HG03159 (cell line): Measurements from ENCODE around the gene LATS2.

Experiments
- ATAC-seq: cut with Tn5 transposase; IDR thresholded peaks from one replicate; pipeline ENCODE4 v1.9.1; 2021; ENCODE audit warnings: mild to moderate bottlenecking, moderate library complexity; ENCODE audit not compliant: unreplicated experiment

Gene LATS2

DNA sequence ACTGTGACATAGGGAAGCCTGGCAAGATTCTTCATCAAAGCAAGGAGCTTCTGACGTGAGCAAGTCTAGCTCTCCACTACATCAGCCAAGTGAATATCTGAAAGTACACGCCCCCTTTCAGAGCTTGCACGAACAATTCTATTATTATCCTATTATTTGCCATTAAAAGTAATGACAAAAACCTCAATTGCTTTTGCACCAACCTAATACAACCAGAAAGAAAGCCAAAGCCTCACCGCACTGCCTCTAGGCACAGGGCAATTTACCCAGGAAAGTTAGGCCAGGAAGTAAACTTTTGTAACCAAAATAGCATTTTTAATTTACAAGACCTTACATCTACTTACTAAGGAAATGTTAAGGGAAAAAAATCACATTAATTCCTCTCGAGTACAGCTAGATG is 41.2 kb downstream of the LATS2 start:
- ATAC-seq: no peak

DNA sequence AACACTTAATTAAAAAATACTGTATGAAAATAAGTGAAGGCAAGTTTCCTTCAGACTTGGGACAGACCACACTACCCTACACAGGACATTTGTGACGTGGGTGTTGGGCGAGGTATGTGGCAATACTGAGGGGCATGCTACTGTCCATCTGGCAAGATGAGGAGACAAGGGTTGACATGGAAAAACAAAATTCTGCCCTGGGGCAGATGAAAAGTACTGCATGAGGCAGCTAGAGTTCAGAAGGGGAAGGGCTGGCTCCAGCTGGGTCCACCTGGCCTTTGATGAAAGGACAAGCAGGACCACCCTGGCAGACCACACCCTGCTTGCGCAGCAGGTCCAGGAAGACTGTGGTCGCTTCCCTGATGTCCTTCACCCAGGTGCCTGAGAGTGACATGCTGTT is 43.2 kb downstream of the LATS2 start:
- no peak for ATAC-seq

DNA sequence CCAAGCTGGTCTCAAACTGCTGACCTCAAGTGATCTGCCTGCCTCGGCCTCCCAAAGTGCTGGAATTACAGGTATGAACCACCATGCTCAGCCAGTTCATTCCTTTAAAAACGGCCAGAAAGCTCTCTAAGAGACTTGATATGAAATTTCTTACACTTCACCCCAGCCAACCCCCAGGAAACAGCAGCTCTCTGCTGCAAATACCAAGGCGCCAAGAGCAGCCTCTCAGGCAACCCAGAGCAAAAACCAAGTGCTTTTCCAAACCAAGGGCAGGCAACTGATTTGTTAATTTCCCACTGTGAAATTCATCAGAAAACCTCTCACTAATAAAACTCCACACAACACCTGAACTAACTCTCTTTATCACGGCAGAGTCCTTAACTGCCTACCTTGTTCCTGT is 44.9 kb downstream of the LATS2 start:
- ATAC-seq: no peak

DNA sequence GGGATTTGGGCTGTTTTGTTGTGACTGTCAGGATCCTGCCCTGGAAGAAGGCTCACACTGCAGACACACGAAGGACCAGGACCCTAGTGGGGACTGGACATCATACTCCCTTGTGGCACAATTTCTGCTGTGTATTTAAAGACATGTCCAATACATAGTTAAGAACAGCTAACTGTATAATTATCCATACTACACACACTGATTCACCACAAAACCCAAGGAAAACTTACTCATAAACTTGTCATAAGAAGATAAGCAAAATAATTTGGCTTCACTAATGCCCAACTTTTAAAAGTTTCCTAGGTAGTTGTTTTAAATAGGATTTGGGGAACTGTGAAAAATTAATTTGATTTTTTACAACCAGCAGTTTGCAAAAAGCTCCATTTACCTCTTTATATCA is 46.1 kb downstream of the LATS2 start:
- no peak for ATAC-seq

DNA sequence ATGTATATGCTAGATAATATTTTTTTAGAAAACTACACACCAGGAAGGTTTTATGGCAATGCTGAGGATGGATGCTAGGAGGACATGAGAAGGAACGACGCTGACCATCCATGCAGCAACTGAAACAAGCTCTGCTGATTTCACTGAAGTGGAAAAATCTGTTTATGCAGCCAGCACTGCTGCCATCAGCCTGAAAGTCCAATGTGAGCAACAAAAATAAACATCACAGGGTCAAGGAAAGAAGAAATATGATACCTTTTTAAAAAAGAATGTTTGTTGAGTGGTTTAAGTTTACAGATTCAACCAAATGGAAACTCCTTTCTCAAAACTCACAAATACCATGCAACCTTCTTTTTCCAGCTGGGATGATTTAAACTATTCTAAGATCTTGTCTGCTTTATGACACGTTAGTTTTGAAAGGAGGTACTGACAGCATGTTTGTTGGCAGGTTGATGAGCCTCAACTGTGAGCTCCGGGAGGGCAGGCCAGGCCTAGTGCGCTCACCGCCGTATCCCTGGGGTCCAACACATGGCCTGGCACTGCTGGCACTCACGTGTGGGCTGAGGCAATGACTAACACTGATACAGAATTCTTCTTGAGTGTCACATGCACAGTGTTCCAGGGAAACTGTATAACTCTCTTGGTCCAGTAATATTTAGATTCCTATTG is 46.8 kb downstream of the LATS2 start:
- ATAC-seq: no peak

DNA sequence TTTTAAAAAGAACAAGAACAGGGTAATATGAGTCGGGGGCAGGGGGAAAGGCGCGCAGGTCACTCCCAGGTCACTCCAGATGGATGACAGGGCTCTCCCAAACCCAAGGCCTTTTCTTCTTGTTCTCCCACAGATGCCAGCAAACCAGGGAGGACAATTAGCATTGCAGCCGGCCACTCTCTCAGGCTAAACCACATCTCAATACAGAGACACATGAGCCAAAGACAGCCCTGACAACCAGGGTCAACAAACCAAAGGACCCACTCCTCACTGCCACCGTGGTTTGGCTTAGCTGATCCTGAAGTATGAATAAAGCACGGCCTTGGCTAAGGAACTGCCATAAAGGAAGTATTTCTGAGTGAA is 47.3 kb downstream of the LATS2 start:
- ATAC-seq: no peak

DNA sequence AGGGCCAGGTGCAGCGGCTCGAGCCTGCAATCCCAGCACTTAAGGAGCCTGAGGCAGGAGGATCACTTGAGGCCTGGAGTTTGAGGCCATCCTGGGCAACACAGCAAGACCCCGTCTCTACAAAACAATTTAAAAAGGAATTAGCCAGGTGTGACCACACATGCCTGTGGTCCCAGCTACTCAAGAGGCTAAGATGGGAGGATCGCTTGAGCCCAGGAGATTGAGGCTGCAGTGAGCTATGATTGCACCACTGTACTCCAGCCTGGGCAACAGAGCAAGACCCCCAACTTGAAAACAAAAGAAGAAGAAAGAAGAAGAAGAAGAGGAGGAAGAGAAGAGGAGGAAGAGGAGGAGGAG is 47.7 kb downstream of the LATS2 start:
- no peak for ATAC-seq

DNA sequence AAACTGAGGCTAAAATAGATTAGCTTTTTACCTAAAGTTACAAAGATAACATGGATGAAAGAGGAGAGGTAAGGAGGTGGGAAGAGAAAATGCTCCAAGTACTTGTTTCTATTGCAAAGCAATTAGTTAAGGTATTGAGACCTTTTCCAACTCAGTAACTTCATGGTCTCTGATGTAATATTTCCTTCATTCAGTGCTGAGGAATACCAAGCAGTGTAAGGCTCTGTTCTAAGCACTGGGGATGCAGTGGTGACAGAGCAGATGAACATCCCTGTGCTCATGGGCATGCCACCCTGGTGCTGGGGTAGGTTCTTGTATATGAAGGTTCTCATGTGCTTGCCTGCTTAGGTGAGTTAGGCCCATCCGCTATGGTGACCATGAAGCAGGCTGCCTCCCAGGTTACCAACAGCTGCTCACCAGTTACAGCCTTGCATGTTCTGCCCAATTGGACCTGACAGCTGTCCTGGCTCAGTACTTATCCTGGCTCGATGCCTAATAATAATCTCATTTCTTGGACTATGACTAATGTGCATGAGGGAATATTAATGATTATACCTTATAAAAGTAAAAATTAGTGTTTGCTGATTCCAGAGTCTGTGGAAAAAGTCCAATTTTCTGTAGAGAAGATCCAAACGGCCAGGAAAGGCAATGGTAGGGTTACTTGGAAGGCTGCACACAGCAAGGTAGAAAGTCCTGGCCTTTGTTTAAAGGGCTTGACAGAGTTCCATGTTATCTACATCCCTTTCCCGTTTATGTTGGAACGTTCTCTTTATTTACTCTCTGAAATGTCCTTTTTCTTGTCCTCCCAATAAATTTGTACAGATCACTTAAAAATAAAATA is 48.3 kb downstream of the LATS2 start:
- no peak for ATAC-seq

DNA sequence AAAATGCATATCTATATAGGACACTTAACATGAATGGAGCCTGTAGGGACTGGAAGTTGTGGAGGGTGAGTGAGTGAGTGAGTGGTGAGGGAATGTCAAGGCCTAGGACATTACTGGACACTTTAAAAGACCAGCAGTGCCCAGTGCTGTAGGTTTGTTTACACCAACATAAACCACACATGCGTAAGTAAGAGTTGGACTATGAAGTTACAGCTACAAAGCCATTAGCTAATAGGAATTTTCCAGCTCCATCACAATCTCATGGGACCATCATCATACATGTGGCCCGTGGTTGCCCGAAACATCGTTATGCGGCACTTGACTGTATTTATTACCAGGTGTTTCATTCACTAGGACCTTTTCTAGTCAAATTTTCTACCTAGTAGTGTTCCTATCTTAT is 49.2 kb downstream of the LATS2 start:
- no peak for ATAC-seq

DNA sequence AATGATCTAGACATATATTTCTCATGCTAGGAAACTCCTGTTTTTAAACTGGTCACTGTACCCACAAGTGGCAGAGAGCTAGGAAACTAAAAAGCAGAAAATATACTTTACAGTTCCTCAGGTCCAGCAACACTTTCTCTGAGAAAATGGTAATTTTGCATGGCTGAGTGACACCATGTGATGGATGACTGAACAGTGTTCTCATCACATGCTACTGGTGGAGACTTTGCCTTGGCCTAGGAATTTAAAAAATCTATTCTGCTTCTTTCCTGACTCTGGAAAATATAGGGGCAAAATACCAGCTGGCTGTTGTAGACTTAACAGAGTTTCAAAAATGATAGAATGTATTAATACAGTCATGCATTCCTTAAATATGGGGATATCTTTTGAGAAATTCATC is 50.0 kb downstream of the LATS2 start:
- ATAC-seq: no peak

DNA sequence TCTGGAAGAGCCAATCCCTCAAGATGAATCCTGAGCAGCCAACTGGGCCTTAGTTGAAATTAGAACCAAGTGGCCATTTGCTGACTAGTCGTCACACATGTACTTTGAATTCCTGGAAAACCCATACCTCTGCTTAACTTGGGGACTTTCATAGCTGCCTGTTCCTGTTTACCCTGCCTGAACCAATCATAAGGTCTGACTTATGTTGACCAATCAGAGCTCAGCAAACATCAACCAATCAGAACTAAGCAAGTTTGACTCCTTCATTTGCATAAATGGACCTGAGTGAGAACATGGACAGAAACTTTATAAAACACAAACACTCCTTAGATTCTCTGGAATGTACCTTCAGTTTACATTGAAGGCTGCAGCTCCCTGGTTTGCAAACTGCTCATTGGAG is 50.8 kb downstream of the LATS2 start:
- ATAC-seq: no peak

DNA sequence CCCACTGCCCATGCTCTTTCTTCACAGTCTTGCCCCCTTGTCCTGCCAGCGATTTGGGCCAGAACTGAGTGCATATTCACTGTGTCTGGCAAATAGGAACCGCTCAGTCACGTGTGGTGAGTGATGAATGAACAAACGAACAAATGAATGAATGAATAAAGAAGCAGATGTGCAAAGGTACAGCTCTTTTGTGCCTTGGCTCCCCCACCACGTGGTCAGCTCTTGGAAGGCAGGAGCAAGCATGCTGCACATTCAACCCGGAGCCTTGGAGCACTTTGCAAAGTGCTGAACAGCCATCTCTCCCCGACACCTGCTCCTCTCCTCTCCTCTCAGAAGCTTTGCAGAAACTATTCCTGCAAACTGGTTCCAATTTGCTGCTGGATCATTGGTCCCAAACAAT is 52.4 kb downstream of the LATS2 start:
- no peak for ATAC-seq

DNA sequence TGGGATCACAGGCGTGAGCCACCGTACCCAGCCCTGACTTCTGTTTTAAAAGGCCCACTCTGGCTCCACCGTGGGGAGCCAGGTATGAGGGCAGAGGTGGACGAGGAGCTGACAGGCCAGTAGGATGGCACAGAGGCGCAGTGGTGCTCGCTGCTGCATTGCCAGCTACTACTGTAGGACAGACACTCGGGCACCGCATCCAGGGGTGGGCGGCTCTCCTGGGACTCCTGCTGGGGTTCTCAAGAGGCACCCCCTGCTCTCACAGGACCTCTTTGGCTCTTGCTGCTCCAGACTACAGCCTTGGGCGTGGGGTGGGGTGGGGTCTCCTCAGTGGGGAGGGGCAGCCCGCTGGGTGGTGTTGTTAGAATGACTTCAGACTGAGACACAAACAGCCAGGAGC is 53.4 kb downstream of the LATS2 start:
- ATAC-seq: no peak

DNA sequence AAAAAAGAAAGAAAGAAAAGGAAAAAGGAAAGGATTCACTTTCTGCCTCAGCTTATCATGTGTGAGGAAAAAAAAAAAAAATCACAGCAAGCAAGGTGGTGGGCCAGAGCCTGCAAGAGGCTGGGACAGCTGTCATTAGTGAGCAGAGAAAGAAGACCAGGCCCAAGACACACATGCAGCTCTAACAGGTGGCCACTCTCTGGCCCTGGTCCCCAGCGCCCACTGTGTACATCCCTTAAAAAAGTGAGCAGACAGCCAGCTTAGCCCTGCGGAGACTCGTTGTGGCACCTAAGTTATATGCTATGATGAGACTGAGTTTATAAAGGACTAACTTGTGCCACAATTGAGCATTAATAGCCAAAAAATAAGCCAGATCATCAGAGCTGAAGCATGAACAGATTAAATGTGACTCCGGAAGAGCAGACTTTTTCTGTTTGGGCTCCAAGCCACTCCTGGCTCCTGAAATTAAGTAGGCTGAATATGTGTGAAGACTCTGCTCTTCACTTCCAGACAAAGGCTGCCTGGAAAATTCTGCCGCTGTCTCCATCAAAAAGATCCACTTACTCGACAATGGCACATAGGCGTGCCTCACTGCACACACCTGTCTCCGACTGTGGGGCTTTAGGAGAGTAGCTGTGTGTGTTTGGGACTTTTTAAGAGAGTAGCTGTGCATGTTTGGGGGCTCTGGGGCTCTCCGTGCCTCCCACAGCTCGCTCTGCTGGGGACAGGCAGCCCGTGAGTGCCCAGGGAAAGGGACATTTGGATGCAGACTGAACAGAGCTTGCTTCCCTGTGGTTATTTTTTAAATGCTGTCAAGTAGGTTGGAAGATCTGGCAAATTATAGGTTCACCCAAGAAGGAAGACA is 55.0 kb downstream of the LATS2 start:
- ATAC-seq: no peak

DNA sequence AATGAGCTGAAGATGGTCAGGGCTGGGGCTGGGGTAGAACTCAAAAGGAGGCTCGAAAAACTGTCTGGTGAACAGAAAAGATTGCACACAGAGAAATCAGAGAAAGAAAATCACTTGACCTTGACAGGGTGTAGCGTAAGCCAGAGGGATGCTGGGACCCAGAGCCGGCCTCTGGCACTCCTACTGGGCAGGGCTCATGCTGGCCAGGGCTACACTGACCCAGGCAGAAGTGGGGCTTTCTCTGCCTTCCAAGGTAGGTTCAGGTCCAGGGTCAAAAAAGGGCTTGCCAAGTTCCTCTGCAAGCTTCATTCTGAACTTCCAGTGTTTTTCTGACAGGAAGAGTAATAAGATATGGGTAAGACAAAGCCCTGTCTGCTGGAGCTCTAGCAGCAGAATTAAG is 56.2 kb downstream of the LATS2 start:
- no peak for ATAC-seq

DNA sequence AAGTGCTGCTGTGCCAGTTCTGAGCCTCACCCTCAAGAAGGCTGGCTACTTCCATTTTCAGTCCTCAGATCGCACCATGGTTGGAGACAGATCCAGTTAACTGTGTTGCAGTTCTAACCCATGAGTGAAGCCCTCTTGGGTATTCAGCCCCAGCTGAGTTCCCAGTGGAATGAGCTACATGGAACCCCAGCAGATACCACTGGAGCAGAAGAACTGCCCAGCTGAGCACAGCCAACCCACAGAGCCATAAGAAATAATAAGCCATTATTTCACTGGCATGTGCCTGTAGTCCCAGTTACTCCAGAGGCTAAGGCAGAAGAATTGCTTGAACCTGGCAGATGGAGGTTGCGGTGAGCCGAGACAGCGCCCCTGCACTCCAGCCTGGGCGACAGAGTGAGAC is 59.9 kb downstream of the LATS2 start:
- no peak for ATAC-seq

DNA sequence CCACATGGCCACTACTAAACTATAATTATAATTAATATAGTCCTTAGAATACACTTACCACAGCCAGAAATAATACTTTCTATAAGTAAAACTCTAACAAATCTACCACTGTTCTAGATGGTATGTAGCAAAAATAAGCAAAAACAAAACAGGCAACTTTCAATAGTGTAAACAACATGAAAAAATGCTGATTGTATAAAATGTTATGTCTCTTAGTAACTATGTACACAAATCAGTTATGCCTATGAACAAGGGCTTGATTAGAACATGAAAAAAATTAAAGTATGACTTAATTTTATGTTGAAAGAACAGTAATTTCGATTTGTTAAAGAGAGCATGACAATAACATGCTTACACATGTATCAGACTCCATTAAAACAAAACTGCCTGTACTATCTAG is 60.7 kb downstream of the LATS2 start:
- no peak for ATAC-seq

DNA sequence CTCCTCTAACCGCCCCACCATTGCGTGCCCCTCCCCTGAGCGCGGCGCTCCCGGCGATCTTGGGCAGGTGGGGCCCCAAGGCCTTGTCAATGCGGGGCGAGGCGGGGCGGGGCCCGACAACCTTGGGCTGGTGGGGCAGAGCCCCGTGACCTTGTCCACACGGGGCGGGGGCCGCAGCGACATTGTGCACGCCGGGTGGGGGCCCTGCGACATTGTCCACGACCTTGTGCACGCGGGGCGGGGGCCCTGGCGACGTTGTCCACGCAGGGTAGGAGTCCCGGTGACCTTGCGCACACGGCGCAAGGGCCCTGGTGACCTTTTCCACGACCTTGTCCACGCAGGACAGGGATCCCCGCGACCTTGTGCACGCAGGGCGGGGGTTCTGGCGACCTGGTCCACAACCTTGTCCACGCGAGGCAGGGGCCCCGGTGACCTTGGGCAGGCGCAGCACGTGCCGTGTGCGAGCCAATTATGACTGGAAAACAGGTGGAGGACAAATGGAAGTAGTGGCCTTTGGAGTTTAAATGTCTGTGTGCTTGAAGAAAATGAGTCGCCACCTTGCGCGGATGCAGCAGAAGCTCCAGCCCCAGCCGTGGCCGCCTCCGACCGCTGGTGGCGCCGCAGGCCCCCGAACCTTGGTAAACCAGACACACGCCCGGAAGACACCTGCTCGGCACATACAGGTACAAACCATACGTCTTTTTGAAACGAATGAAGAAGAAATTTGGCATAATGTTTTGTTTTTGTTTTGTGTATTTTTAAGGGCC is 62.6 kb downstream of the LATS2 start:
- no peak for ATAC-seq

DNA sequence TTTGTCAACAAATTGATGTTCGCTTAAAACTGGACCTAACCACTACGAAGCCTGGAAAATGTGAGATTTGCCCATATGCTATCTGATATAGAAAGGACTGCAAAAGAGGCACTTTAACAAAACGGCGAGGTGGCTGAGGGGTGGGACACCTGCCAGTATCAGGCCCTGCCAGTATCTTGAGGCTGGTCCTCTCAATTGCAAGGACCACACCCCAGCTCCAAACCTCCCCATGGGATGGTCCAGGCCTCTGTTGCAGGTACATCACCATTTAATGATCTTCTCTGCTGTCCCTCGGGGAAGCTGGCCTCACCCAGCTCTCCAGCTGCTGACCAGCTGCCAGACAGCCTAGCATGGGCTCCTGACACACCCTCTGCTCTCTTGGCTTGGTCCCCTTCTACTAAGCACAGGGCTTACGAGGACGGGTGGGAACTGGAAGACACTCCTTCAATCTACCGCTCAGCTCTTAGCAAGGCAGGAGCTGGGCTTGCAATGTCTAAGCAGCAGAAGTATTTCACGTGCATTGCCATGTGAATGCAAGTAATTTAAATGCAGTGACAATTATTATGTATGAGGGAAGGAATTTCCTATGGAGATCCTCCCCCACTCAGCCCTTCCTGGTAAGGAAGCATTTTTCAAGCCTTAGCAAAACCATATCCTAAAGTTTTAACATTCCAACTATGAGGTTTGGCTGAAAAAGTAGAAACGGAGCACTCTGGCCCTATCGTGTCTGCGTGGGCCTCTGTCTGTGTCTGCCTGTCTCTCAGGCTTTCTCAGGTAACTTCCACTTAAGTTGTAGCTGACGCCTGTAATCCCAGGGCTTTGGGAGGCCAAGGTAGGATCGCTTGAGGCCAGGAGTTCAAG is 63.9 kb downstream of the LATS2 start:
- no peak for ATAC-seq

DNA sequence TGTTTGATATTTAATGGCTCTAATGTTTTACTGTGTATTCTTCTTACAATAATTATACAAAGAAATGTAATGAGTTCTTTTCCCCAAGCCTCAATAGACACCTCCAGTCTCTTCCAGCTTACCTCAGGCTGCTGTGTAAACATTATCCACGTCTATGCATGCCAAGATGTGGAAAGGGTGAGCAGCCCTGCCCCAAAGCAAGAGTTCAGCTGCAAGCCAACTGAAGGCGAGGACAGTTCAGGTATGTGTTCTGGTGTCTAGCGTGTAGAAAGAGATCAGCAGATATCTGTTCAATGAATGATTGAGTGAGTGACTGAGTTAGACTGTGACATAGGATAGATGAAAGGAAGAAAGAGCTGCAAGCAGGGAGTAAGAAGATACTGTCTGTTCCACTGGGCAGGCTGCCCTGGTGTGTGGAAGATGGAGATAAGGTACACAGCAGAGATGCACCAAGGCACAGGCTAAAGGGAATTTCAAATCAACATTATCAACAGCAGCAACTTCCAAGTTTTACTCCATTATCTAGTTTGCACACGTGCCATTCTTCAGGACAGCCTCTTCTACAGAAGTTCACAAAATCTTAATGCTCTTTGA is 66.0 kb downstream of the LATS2 start:
- no peak for ATAC-seq
